Trophoblast cell (in vitro differentiated cells and primary cell): ENCODE results near the gene BSCL2.

Experiments
- DNase-seq, 2 donors: peaks; one replicate each; pipeline ENCODE4 v3.0.0-alpha.2; 2016
- H2AFZ ChIP-seq: 2 replicates; pipeline ENCODE4 v1.6.1; 2013; ENCODE audit warnings: low read length, moderate library complexity, mild to moderate bottlenecking; ENCODE audit not compliant: insufficient read depth, poor library complexity
- H2AK5ac ChIP-seq: 2 replicates; pipeline ENCODE4 v1.6.1; 2013; ENCODE audit warnings: mild to moderate bottlenecking, low read length
- H2BK120ac ChIP-seq: 2 replicates; pipeline ENCODE4 v1.6.1; 2013; ENCODE audit warnings: low read length, mild to moderate bottlenecking, moderate library complexity; ENCODE audit not compliant: insufficient read depth, poor library complexity
- H2BK12ac ChIP-seq: 2 replicates; pipeline ENCODE4 v1.6.1; 2013; ENCODE audit warnings: mild to moderate bottlenecking, low read length, moderate library complexity
- H2BK5ac ChIP-seq: 2 replicates; pipeline ENCODE4 v1.6.1; 2013; ENCODE audit warnings: low read length, low read depth, moderate library complexity, mild to moderate bottlenecking; ENCODE audit not compliant: poor library complexity
- H3K14ac ChIP-seq: 2 replicates; pipeline ENCODE4 v1.6.1; 2013; ENCODE audit warnings: mild to moderate bottlenecking, low read length
- H3K18ac ChIP-seq: 2 replicates; pipeline ENCODE4 v1.6.1; 2013; ENCODE audit warnings: mild to moderate bottlenecking, low read length
- H3K23ac ChIP-seq: 2 replicates; pipeline ENCODE4 v1.6.1; 2013; ENCODE audit warnings: low read length
- H3K27ac ChIP-seq: 2 replicates; pipeline ENCODE4 v1.5.1; 2013; ENCODE audit warnings: low read depth, mild to moderate bottlenecking, inconsistent platforms, low read length, moderate library complexity
- H3K27me3 ChIP-seq: 2 replicates; pipeline ENCODE4 v1.6.1; 2013; ENCODE audit warnings: inconsistent platforms, mild to moderate bottlenecking, low read length, moderate library complexity; ENCODE audit not compliant: insufficient read depth
- H3K36me3 ChIP-seq, 2 experiments: 1 replicate in 1 of 2; 2 replicates in 1 of 2; pipeline ENCODE4 v1.6.1; 2013; ENCODE audit warnings: low read length in 2 of 2, mild to moderate bottlenecking in 2 of 2, moderate library complexity in 1 of 2; ENCODE audit not compliant: insufficient read depth in 2 of 2, control insufficient read depth in 1 of 2
- H3K4ac ChIP-seq: 2 replicates; pipeline ENCODE4 v1.6.1; 2013; ENCODE audit warnings: low read depth, mild to moderate bottlenecking, low read length, moderate library complexity
- H3K4me1 ChIP-seq, 2 experiments: 1 replicate in 1 of 2; 2 replicates in 1 of 2; pipeline ENCODE4 v1.6.1; 2013; ENCODE audit warnings: low read length in 2 of 2, mild to moderate bottlenecking in 2 of 2, moderate library complexity in 1 of 2; ENCODE audit not compliant: insufficient read depth in 2 of 2, control insufficient read depth in 1 of 2
- H3K4me2 ChIP-seq: 2 replicates; pipeline ENCODE4 v1.6.1; 2013; ENCODE audit warnings: inconsistent platforms, mild to moderate bottlenecking, low read length, moderate library complexity
- H3K4me3 ChIP-seq: 2 replicates; pipeline ENCODE4 v1.5.1; 2013; ENCODE audit warnings: mild to moderate bottlenecking, low read depth, low read length, inconsistent platforms
- H3K79me1 ChIP-seq: one replicate; pipeline ENCODE4 v1.6.1; 2013; ENCODE audit warnings: low read length
- H3K79me2 ChIP-seq: 2 replicates; pipeline ENCODE4 v1.6.1; 2013; ENCODE audit warnings: low read length, mild to moderate bottlenecking; ENCODE audit not compliant: control insufficient read depth, insufficient read depth, poor library complexity
- H3K9ac ChIP-seq: 2 replicates; pipeline ENCODE4 v1.6.1; 2013; ENCODE audit warnings: mild to moderate bottlenecking, low read length
- H3K9me3 ChIP-seq: 2 replicates; pipeline ENCODE4 v1.6.1; 2013; ENCODE audit warnings: low read depth, mild to moderate bottlenecking, control low read depth, inconsistent platforms, low read length; ENCODE audit not compliant: insufficient read depth
- H4K12ac ChIP-seq: 2 replicates; pipeline ENCODE4 v1.6.1; 2013; ENCODE audit warnings: low read depth, mild to moderate bottlenecking, low read length, moderate library complexity
- H4K8ac ChIP-seq: 2 replicates; pipeline ENCODE4 v1.6.1; 2013; ENCODE audit warnings: low read depth, mild to moderate bottlenecking, low read length, moderate library complexity
- H4K91ac ChIP-seq: one replicate; pipeline ENCODE4 v1.6.1; 2013; ENCODE audit warnings: low read depth, mild to moderate bottlenecking, low read length, moderate library complexity
- WGBS: extraction: QIAGEN DNeasy Blood & Tissue Kit; methylation state at CpG from one replicate; pipeline ENCODE4 v1.1.7; 2013; ENCODE audit warnings: missing lambda C conversion rate; ENCODE audit not compliant: insufficient read length, insufficient coverage; ENCODE audit errors: extremely low coverage; 5-methylcytosine and 5-hydroxymethylcytosine counted together

Gene BSCL2

GRCh38 chr11:62664405-62665074 is 42.7 kb downstream of the BSCL2 start:
- Histone ChIP-seq H4K12ac (peak overlapping the region; percentile 4), H4K91ac (peak overlapping the region; percentile 83), H2AK5ac (peak overlapping the region; percentile 32), H3K4ac (peak overlapping the region; percentile 71), H2BK5ac (peak overlapping the region; percentile 69), H3K4me3 (peak overlapping the region; percentile 89), H2BK12ac (no peak overlapping the region), H3K79me1 (peaks cover 13% of the 10 kb centered on the region), H3K27me3 (no peaks in the 10 kb centered on the region), H3K4me1 (peaks cover 10% of the 10 kb centered on the region in 2 experiments), H3K18ac (peak overlapping the region; percentile 55), H3K27ac (peak overlapping the region; percentile 92), H3K36me3 (peaks cover 13 to 29% of the 10 kb centered on the region in 2 experiments), H3K23ac (no peak overlapping the region), H2AFZ (peak overlapping the region; percentile 70), H3K79me2 (peaks cover 18% of the 10 kb centered on the region), H3K14ac (peak overlapping the region; percentile 88), H3K9me3 (no peaks in the 10 kb centered on the region), H4K8ac (peak overlapping the region; percentile 84), H2BK120ac (peak overlapping the region; percentile 54), H3K9ac (peak overlapping the region; percentile 90), H3K4me2 (peak overlapping the region; percentile 68)
- peak; percentile 73 to 79 for DNase-seq
- WGBS: no CpG with 5 or more reads among the region's 36 CpGs

- no peak overlapping the region for H3K4me3 ChIP-seq
- H3K4me2 ChIP-seq: no peak overlapping the region
- H3K27me3 ChIP-seq: no peaks in the 10 kb centered on the region
- peaks cover 7% of the 10 kb centered on the region for H3K79me2 ChIP-seq
- H3K79me1 ChIP-seq: peaks cover 7% of the 10 kb centered on the region
- no peak overlapping the region for H3K18ac ChIP-seq
- H4K91ac ChIP-seq: no peak overlapping the region
- H3K23ac ChIP-seq: no peak overlapping the region
- peaks cover 0 to 3% of the 10 kb centered on the region in 2 experiments for H3K36me3 ChIP-seq
- no peak overlapping the region for H2AFZ ChIP-seq
- no peak overlapping the region for H3K4ac ChIP-seq
- no peak overlapping the region for H2AK5ac ChIP-seq
- WGBS: no CpG with 5 or more reads among the region's 5 CpGs
- no peak overlapping the region for H4K12ac ChIP-seq
- no peaks in the 10 kb centered on the region for H3K9me3 ChIP-seq
- no peak overlapping the region for H3K14ac ChIP-seq
- peaks cover 2 to 8% of the 10 kb centered on the region in 2 experiments for H3K4me1 ChIP-seq
- H3K9ac ChIP-seq: no peak overlapping the region
- no peak overlapping the region for H2BK12ac ChIP-seq
- no peak overlapping the region for H2BK120ac ChIP-seq
- no peak overlapping the region for H2BK5ac ChIP-seq
- no peak overlapping the region for H4K8ac ChIP-seq
- peak in 1 of 2 donors; percentile 57 for DNase-seq
- no peak overlapping the region for H3K27ac ChIP-seq
Measured at GRCh38 chr11:62656796-62657429, 50.3 kb downstream of the BSCL2 start.

GRCh38 chr11:62654297-62654696 is 52.9 kb downstream of the BSCL2 start:
- Histone ChIP-seq H3K14ac (no peak overlapping the region), H3K4me2 (no peak overlapping the region), H2BK12ac (no peak overlapping the region), H3K23ac (no peak overlapping the region), H3K79me2 (peaks cover 7% of the 10 kb centered on the region), H3K4ac (no peak overlapping the region), H3K4me3 (no peak overlapping the region), H3K79me1 (peaks cover 7% of the 10 kb centered on the region), H4K91ac (no peak overlapping the region), H4K8ac (peak overlapping the region; percentile 67), H4K12ac (no peak overlapping the region), H3K4me1 (peaks cover 2 to 8% of the 10 kb centered on the region in 2 experiments), H2BK120ac (no peak overlapping the region), H3K9me3 (no peaks in the 10 kb centered on the region), H3K36me3 (peaks cover 5% of the 10 kb centered on the region in 2 experiments), H3K18ac (no peak overlapping the region), H3K27ac (no peak overlapping the region), H3K27me3 (no peaks in the 10 kb centered on the region), H2BK5ac (no peak overlapping the region), H3K9ac (no peak overlapping the region), H2AFZ (no peak overlapping the region), H2AK5ac (peak overlapping the region; percentile 66)
- peak; percentile 71 to 73 for DNase-seq
- no CpG with 5 or more reads among the region's 11 CpGs for WGBS

- Histone ChIP-seq H3K4me3 (peak overlapping the region; percentile 90), H2AK5ac (peak overlapping the region; percentile 84), H2AFZ (peak overlapping the region; percentile 71), H2BK120ac (peak overlapping the region; percentile 94), H2BK5ac (peak overlapping the region; percentile 93), H3K79me1 (peaks cover 7% of the 10 kb centered on the region), H3K23ac (no peak overlapping the region), H4K91ac (peak overlapping the region; percentile 89), H3K27ac (peak overlapping the region; percentile 61), H3K4me1 (peaks cover 2 to 8% of the 10 kb centered on the region in 2 experiments), H3K27me3 (no peaks in the 10 kb centered on the region), H3K18ac (peak overlapping the region; percentile 98), H2BK12ac (peak overlapping the region; percentile 74), H4K12ac (peak overlapping the region; percentile 100), H3K14ac (peak overlapping the region; percentile 98), H3K9ac (peak overlapping the region; percentile 97), H3K9me3 (no peaks in the 10 kb centered on the region), H3K79me2 (peaks cover 7% of the 10 kb centered on the region), H3K36me3 (peaks cover 22 to 24% of the 10 kb centered on the region in 2 experiments), H4K8ac (peak overlapping the region; percentile 99), H3K4me2 (peak overlapping the region; percentile 97), H3K4ac (peak overlapping the region; percentile 99)
- no peak for DNase-seq
- no CpG with 5 or more reads among the region's 16 CpGs for WGBS
Measured at GRCh38 chr11:62652161-62653006, 54.8 kb downstream of the BSCL2 start.
